Mesenchymal stem cell (in vitro differentiated cells and primary cell): ENCODE data around the gene HYAL2.

Experiments
- DNase-seq: peaks from one replicate; pipeline ENCODE4 v3.0.0-alpha.2; 2013
- H2AFZ ChIP-seq: one replicate; pipeline ENCODE4 v1.6.1; 2013; ENCODE audit warnings: low read depth, mild to moderate bottlenecking, control low read depth, inconsistent platforms, low read length, moderate library complexity
- H2AK5ac ChIP-seq: 2 replicates; pipeline ENCODE4 v1.6.1; 2013; ENCODE audit warnings: low read length, moderate library complexity, mild to moderate bottlenecking, inconsistent platforms; ENCODE audit not compliant: severe bottlenecking
- H2BK120ac ChIP-seq: one replicate; pipeline ENCODE4 v1.6.1; 2013; ENCODE audit warnings: low read depth, mild to moderate bottlenecking, inconsistent platforms, low read length, moderate library complexity
- H2BK12ac ChIP-seq, 2 experiments: one replicate each; pipeline ENCODE4 v1.6.1; 2013; ENCODE audit warnings: inconsistent platforms in 2 of 2, low read length in 2 of 2, mild to moderate bottlenecking in 2 of 2, moderate library complexity in 2 of 2, control low read depth in 1 of 2
- H2BK15ac ChIP-seq: one replicate; pipeline ENCODE4 v1.6.1; 2013; ENCODE audit warnings: mild to moderate bottlenecking, low read depth, inconsistent platforms; ENCODE audit not compliant: poor library complexity, severe bottlenecking
- H2BK5ac ChIP-seq: 2 replicates; pipeline ENCODE4 v1.6.1; 2013; ENCODE audit warnings: low read depth, mild to moderate bottlenecking, low read length, control low read depth, inconsistent platforms; ENCODE audit not compliant: poor library complexity, severe bottlenecking
- H3K14ac ChIP-seq, 2 experiments: one replicate each; pipeline ENCODE4 v1.6.1; 2013; ENCODE audit warnings: inconsistent platforms in 2 of 2, low read length in 2 of 2, control low read depth in 1 of 2, mild to moderate bottlenecking in 1 of 2, moderate library complexity in 1 of 2
- H3K18ac ChIP-seq, 2 experiments: one replicate each; pipeline ENCODE4 v1.6.1; 2013; ENCODE audit warnings: inconsistent platforms in 2 of 2, low read length in 2 of 2, control low read depth in 1 of 2, low read depth in 1 of 2, mild to moderate bottlenecking in 1 of 2
- H3K23ac ChIP-seq, 2 experiments: one replicate each; pipeline ENCODE4 v1.6.1; 2013; ENCODE audit warnings: inconsistent platforms in 2 of 2, low read length in 2 of 2, mild to moderate bottlenecking in 2 of 2, moderate library complexity in 2 of 2, control low read depth in 1 of 2
- H3K27ac ChIP-seq: 2 replicates; pipeline ENCODE4 v1.5.1; 2013; ENCODE audit warnings: mild to moderate bottlenecking, moderate library complexity, low read length, control low read depth, inconsistent platforms; ENCODE audit not compliant: poor library complexity, severe bottlenecking
- H3K27me3 ChIP-seq, 2 experiments: 2 replicates each; pipeline versions ENCODE4 v1.6.1 to v1.7.0; 2013; ENCODE audit warnings: low read length in 2 of 2, mild to moderate bottlenecking in 2 of 2, moderate library complexity in 2 of 2, control low read depth in 1 of 2, inconsistent platforms in 1 of 2; ENCODE audit not compliant: control insufficient read depth in 1 of 2, insufficient read depth in 1 of 2
- H3K36me3 ChIP-seq, 2 experiments: 2 replicates each; pipeline versions ENCODE4 v1.6.1 to v1.7.0; 2013; ENCODE audit warnings: low read length in 2 of 2, control low read depth in 1 of 2, inconsistent platforms in 1 of 2, low read depth in 1 of 2, mild to moderate bottlenecking in 1 of 2; ENCODE audit not compliant: insufficient read depth in 2 of 2, control insufficient read depth in 1 of 2
- H3K4ac ChIP-seq, 2 experiments: one replicate each; pipeline ENCODE4 v1.6.1; 2013; ENCODE audit warnings: inconsistent platforms in 2 of 2, low read length in 2 of 2, mild to moderate bottlenecking in 2 of 2, moderate library complexity in 2 of 2, control low read depth in 1 of 2, low read depth in 1 of 2
- H3K4me1 ChIP-seq: 2 replicates; pipeline ENCODE4 v1.6.1; 2013; ENCODE audit warnings: low read depth, low read length, control low read depth; ENCODE audit not compliant: control insufficient read depth, insufficient read depth
- H3K4me2 ChIP-seq: 2 replicates; pipeline ENCODE4 v1.6.1; 2013; ENCODE audit warnings: low read length, mild to moderate bottlenecking, inconsistent platforms; ENCODE audit not compliant: poor library complexity, severe bottlenecking
- H3K4me3 ChIP-seq, 2 experiments: 2 replicates each; pipeline versions ENCODE4 v1.5.1 to v1.7.0; 2013; ENCODE audit warnings: low read length in 2 of 2, mild to moderate bottlenecking in 2 of 2, control low read depth in 1 of 2, low read depth in 1 of 2; ENCODE audit not compliant: insufficient read depth in 1 of 2
- H3K79me1 ChIP-seq: replicated peaks from 2 replicates; pipeline ENCODE4 v1.6.1; 2013; ENCODE audit warnings: mild to moderate bottlenecking, control low read depth, low read length, inconsistent platforms; ENCODE audit not compliant: poor library complexity, severe bottlenecking
- H3K9ac ChIP-seq: 2 replicates; pipeline ENCODE4 v1.7.0; 2013; ENCODE audit warnings: mild to moderate bottlenecking, low read length, moderate library complexity
- H3K9me3 ChIP-seq: 2 replicates; pipeline ENCODE4 v1.7.0; 2013; ENCODE audit warnings: mild to moderate bottlenecking, low read length; ENCODE audit not compliant: control insufficient read depth
- H4K8ac ChIP-seq: one replicate; pipeline ENCODE4 v1.6.1; 2013; ENCODE audit warnings: inconsistent platforms, mild to moderate bottlenecking, low read length, moderate library complexity
- H4K91ac ChIP-seq: one replicate; pipeline ENCODE4 v1.6.1; 2013; ENCODE audit warnings: mild to moderate bottlenecking, low read length, inconsistent platforms
- whole genome bisulfite sequencing: methylation state at CpG from one replicate; pipeline ENCODE4 v1.1.7; 2013; ENCODE audit warnings: mixed read lengths; 5-methylcytosine and 5-hydroxymethylcytosine counted together

HYAL2 gene

GRCh38 chr3:50318163-50318562, 4.4 kb downstream of the HYAL2 start:
- Histone ChIP-seq H3K9me3 (no peaks in the 10 kb centered on the region), H3K23ac (peak overlapping the region in 1 of 2 experiments; percentile 35), H3K27ac (no peak overlapping the region), H3K4me1 (peaks cover 56% of the 10 kb centered on the region), H2BK120ac (no peak overlapping the region), H3K36me3 (peaks cover 47 to 53% of the 10 kb centered on the region in 2 experiments), H2BK12ac (no peak overlapping the region), H2AK5ac (no peak overlapping the region), H3K18ac (no peak overlapping the region), H2BK15ac (no peak overlapping the region), H3K9ac (no peak overlapping the region), H3K4ac (no peak overlapping the region), H2BK5ac (no peak overlapping the region), H2AFZ (no peak overlapping the region), H4K91ac (no peak overlapping the region), H3K27me3 (no peaks in the 10 kb centered on the region), H3K4me3 (peak overlapping the region in 1 of 2 experiments; percentile 43), H3K4me2 (no peak overlapping the region), H4K8ac (no peak overlapping the region), H3K14ac (peak overlapping the region in 1 of 2 experiments; percentile 1), H3K79me1 (peaks cover 44% of the 10 kb centered on the region)
- 95% methylated on average over 11 of the region's 11 CpGs for WGBS
- DNase-seq = no peak

GRCh38 chr3:50317300-50317699, 5.2 kb downstream of the HYAL2 start:
- H2AFZ ChIP-seq = no peak overlapping the region
- no peak overlapping the region for H2BK15ac ChIP-seq
- H3K79me1 ChIP-seq = peaks cover 44% of the 10 kb centered on the region
- H3K4me1 ChIP-seq = peaks cover 49% of the 10 kb centered on the region
- peak overlapping the region; percentile 26 for H3K9ac ChIP-seq
- peak overlapping the region; percentile 17 for H2AK5ac ChIP-seq
- H3K27me3 ChIP-seq = no peaks in the 10 kb centered on the region
- peaks cover 47 to 53% of the 10 kb centered on the region in 2 experiments for H3K36me3 ChIP-seq
- H2BK120ac ChIP-seq = no peak overlapping the region
- no peak overlapping the region for H2BK12ac ChIP-seq
- H2BK5ac ChIP-seq = no peak overlapping the region
- no peak overlapping the region for H4K8ac ChIP-seq
- 88% methylated on average over 5 of the region's 6 CpGs for WGBS
- H3K27ac ChIP-seq = peak overlapping the region; percentile 4
- H3K4me3 ChIP-seq = no peak overlapping the region
- H3K4me2 ChIP-seq = no peak overlapping the region
- no peak overlapping the region for H3K23ac ChIP-seq
- no peak for DNase-seq
- no peak overlapping the region for H3K14ac ChIP-seq
- no peak overlapping the region for H3K18ac ChIP-seq
- H3K9me3 ChIP-seq = no peaks in the 10 kb centered on the region
- no peak overlapping the region for H3K4ac ChIP-seq
- H4K91ac ChIP-seq = no peak overlapping the region

- H3K9ac ChIP-seq = peak overlapping the region; percentile 26
- H3K18ac ChIP-seq = no peak overlapping the region
- no peak overlapping the region for H2BK12ac ChIP-seq
- H3K27me3 ChIP-seq = no peaks in the 10 kb centered on the region
- no peak overlapping the region for H3K4ac ChIP-seq
- no peaks in the 10 kb centered on the region for H3K9me3 ChIP-seq
- H4K8ac ChIP-seq = no peak overlapping the region
- no peak overlapping the region for H2BK120ac ChIP-seq
- no peak overlapping the region for H2BK5ac ChIP-seq
- no peak for DNase-seq
- H4K91ac ChIP-seq = no peak overlapping the region
- H3K27ac ChIP-seq = peak overlapping the region; percentile 4
- H3K36me3 ChIP-seq = peaks cover 47 to 53% of the 10 kb centered on the region in 2 experiments
- WGBS = 73% methylated on average over 6 of the region's 9 CpGs
- H3K4me1 ChIP-seq = peaks cover 43% of the 10 kb centered on the region
- H2BK15ac ChIP-seq = no peak overlapping the region
- no peak overlapping the region for H3K4me2 ChIP-seq
- H3K4me3 ChIP-seq = no peak overlapping the region
- no peak overlapping the region for H2AK5ac ChIP-seq
- peaks cover 41% of the 10 kb centered on the region for H3K79me1 ChIP-seq
- H3K14ac ChIP-seq = no peak overlapping the region
- no peak overlapping the region for H2AFZ ChIP-seq
- H3K23ac ChIP-seq = no peak overlapping the region
These were observed 5.8 kb downstream of the HYAL2 start for GRCh38 chr3:50316657-50317242.

- H3K27ac ChIP-seq = no peak overlapping the region
- WGBS = 100% methylated on average over 4 of the region's 4 CpGs
- no peak overlapping the region for H3K9ac ChIP-seq
These were observed 7.7 kb downstream of the HYAL2 start for GRCh38 chr3:50314816-50315215.

More at GRCh38 chr3:50314816-50315215, 7.7 kb downstream of the HYAL2 start:
- Histone ChIP-seq H3K18ac (no peak overlapping the region), H2BK12ac (no peak overlapping the region), H3K79me1 (peaks cover 41% of the 10 kb centered on the region), H2BK15ac (no peak overlapping the region), H2AK5ac (no peak overlapping the region), H2AFZ (no peak overlapping the region), H3K4me3 (no peak overlapping the region), H3K4me2 (no peak overlapping the region), H3K27me3 (no peaks in the 10 kb centered on the region), H2BK120ac (no peak overlapping the region), H3K4me1 (peaks cover 36% of the 10 kb centered on the region), H4K91ac (no peak overlapping the region), H2BK5ac (no peak overlapping the region), H3K9me3 (no peaks in the 10 kb centered on the region), H3K4ac (no peak overlapping the region), H3K36me3 (peaks cover 44 to 48% of the 10 kb centered on the region in 2 experiments), H4K8ac (no peak overlapping the region), H3K23ac (no peak overlapping the region), H3K14ac (no peak overlapping the region)
- DNase-seq = no peak
